GM12874 (cell line): ENCODE results near the gene LDLRAD4.

Source experiments
- TF ChIP-seq, protein P1 (sequence below): IDR thresholded peaks from 2 replicates; pipeline ENCODE4 v1.5.1; 2011; ENCODE audit warnings: low read depth, mild to moderate bottlenecking, control low read depth, low read length, moderate library complexity; ENCODE audit not compliant: insufficient read depth

The LDLRAD4 gene

DNA sequence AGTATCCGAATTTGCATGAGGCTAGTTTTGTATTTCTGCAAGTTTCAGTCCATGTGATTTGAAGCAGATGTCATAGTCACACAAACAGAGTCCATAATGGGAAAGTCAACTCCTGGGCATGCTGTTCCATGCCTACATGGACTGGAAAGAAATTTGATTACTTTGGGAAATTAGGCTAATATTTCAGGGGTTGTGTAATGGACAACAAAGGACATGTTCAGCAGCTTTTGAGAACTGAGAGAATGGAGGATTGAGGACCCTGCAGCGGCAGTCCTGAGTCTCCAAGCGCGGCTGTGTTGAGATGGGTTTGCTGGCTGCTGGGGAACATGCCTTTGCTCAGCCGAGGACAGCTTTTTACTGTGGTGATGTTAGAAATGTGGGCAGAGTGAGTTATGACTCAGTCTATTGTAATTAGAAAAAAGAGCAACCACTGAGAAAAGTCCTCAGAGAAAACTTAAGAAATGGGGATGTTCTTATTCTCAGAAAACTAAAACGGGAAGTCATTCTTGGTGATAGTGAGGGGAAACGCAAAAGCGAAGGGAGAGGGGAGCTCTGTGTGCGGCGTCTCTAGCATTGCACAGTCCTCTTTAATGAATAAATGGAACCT lies 358.6 kb downstream of the LDLRAD4 start:
- TF ChIP-seq, protein P1, sequence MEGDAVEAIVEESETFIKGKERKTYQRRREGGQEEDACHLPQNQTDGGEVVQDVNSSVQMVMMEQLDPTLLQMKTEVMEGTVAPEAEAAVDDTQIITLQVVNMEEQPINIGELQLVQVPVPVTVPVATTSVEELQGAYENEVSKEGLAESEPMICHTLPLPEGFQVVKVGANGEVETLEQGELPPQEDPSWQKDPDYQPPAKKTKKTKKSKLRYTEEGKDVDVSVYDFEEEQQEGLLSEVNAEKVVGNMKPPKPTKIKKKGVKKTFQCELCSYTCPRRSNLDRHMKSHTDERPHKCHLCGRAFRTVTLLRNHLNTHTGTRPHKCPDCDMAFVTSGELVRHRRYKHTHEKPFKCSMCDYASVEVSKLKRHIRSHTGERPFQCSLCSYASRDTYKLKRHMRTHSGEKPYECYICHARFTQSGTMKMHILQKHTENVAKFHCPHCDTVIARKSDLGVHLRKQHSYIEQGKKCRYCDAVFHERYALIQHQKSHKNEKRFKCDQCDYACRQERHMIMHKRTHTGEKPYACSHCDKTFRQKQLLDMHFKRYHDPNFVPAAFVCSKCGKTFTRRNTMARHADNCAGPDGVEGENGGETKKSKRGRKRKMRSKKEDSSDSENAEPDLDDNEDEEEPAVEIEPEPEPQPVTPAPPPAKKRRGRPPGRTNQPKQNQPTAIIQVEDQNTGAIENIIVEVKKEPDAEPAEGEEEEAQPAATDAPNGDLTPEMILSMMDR = no peak

DNA sequence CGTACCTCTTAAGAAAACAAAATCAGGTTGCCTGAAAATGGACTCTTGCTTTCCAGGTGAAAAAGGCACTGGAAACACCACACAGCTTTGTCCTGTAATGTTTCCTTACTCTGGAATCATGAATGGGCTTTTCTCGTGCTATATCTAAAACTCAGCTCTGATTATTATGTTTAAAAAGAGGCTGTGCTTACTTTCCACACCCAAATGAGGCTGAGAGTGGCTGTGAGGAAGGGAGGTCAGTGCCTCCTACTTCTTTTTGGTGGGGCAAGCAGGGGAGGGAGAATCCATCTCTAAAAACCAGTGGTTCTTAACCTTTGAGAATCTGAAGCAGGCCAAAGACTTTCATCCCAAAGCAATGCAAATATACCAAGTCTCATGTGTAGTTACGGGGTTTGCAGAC lies 359.2 kb downstream of the LDLRAD4 start:
- TF ChIP-seq, protein P1 = no peak

- TF ChIP-seq, protein P1 = no peak
Measured at GRCh38 chr18:13578400-13578799, 359.8 kb downstream of the LDLRAD4 start.

DNA sequence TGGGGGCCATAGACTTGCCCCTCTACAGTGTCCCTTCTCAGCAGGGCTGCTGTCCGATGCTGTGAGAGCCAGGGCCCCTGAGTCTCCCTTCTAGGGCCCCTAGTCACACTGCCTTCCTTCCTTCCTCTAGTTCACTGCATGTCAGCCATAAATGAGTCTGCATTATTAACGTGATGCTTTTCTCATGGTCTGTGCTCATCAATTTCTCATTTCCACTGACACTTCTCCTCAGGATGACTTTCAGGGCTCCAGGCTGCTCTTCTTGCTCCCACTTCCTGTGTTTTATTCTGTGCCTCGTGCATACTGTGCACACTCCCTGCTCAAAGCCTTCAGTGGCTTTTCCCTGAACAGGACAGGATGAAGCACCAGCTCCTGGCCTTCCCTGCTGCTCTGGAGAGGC lies 361.3 kb downstream of the LDLRAD4 start:
- TF ChIP-seq, protein P1 = no peak

- TF ChIP-seq, protein P1 = no peak
Measured at GRCh38 chr18:13580351-13580750, 361.8 kb downstream of the LDLRAD4 start.

- TF ChIP-seq, protein P1 = no peak
Measured at GRCh38 chr18:13580991-13581390, 362.4 kb downstream of the LDLRAD4 start.

- TF ChIP-seq, protein P1 = no peak
Measured at GRCh38 chr18:13581496-13582177, 363.1 kb downstream of the LDLRAD4 start.
